Stimulated activated CD4-positive, alpha-beta T cell treated with anti-CD3 and anti-CD28 coated beads, Interleukin-12 subunit alpha, Interleukin-12 subunit beta, amount 100 ng/mL, for 4 hours (primary cell): ENCODE measurements around the gene ARPC2.

Experiments
- DNase-seq: peaks from one replicate; pipeline ENCODE4 v3.0.0-alpha.2; 2020

ARPC2 gene

DNA sequence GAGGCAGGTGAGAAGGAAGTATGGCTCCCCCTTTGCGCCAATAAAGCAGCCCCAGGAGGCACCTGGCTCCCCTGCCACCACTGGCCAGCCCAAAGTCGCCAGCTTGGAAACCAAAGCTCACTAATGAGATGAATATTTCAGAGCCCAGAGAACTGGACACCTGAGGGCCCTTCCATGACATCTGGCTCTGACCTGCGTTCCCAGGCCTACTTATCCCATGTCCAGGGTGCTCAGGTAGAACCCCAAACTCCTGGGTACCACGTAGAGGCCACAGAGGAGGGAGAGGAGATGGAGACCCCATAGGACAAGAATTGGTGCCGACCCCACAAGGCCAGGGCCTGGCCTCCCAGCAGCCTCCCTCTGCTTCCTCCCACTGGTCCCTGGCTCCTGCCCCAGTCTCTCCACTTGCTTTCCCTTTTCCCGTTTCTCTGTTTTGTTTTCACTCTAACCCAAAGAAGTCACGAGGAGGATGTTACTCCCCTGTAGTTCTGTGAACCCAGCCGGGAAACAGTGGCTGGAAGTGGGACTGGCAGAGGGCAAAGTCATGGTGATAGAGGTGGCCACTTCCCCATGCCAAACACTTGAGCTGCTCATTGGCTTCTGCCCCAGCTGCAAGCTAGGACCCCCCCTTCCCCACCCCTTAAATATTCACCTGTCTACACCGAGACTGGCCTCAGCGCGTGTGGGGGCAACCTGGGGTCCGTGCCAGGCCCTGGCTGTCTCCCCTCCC is 74.5 kb downstream of the ARPC2 start:
- no peak for DNase-seq

DNA sequence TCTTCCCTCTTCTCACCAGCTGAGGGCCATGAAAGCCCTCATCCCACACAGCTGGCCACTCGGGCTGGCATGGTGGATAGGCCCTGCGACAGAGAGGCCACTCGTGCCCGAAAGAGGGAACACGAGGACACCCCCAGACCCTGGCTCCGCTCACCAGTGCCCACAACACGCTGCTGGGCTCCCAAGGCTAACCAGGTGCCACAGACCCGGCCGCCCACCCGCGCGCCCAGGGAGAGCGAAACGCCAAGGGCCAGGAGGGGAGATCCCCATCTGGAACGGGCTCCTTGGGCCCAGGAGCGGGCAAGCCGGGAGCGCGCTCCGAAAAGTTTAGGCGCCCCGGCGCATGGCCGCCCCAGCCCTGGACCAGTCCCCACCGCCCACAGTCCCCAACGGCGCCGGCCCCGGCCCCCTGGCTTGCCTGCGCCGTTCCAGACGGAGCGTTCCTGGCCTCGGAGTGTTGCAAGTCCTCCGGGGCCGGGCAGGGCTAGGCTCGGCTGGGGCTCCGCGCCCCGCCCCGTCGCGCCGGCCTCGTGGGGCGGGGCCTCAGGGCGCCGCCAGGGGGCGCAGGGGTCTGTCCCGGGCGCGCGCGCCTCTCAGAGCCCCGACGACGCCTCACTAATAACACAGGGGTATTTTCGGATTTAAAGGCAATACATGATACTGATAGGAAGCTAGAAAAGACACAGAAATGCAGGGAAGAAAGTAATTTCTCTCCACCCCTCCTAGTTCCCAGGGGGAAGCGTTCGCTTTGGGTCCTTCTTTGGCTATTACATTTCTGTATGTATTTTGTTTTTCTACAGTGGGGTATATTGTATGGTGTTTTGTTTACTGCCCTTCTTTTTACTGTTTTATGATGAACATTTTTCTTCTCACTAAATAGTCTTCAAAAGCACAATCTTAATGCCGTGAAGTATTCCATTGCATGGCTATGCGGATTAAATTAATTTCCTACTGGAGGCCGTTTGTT is 75.3 kb downstream of the ARPC2 start, which contains the start of gene TMBIM1:
TMBIM1 (minus strand) TSS at position 456 of the 967 bp plus-strand sequence. CDS start 10,362 bp downstream, outside the sequence.
- DNase-seq = peak; percentile 75

DNA sequence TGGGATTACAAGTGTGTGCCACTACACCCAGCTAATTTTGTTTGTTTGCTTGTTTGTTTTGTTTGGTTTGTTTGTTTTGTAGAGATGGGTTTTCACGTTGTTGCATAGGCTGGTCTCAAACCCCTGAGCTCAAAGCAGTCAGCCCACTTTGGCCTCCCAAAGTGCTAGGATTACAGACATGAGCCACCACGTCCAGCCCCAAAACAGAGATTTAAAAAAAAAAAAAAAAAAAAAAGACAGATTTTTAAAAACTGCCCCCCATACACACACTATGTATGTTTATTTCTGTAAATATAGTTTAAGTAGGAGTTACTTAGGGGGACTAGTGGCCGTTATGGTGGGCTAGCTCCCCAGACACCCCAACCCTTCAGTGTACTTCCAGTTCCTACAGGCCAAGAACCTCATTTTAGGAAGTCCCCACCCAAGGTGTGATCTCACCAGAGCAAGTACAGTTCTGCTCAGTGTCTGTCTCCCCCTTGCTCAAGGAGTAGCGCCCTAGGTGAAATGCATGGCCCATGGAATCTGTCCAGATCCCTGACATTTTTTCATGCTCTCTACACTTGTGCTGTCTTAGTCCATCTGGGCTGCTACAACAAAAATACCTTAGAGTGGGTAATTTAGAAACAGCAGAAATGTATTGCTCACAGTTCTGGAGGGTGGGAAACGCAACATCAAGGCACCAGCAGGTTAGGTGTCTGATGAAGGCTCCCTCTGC is 76.9 kb downstream of the ARPC2 start:
- no peak for DNase-seq

DNA sequence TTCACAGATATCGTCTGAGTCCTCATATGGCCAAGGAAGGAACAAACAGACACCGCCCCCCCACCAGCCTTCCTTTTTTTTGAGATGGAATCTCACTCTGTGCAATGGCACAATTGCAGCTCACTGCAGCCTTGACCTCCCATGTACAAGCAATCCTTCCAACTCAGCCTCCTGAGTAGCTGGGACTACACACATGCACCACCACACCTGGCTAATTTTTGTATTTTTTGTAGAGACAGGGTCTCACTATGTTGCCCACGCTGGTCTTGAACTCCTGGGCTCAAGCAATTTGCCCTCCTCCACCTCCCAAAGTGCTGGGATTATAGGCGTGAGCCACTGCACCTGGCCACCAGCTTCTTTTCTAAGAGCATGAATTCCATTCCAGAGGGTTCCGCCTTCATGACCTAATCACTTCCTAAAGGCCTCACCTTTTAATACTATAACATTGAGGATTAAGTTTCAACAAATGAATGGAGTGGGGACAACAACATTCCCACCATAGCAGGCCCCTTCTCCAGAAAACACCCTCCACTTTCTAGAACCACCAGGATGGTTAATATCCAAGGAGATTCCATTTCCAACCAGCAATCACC is 77.5 kb downstream of the ARPC2 start:
- DNase-seq = no peak

DNA sequence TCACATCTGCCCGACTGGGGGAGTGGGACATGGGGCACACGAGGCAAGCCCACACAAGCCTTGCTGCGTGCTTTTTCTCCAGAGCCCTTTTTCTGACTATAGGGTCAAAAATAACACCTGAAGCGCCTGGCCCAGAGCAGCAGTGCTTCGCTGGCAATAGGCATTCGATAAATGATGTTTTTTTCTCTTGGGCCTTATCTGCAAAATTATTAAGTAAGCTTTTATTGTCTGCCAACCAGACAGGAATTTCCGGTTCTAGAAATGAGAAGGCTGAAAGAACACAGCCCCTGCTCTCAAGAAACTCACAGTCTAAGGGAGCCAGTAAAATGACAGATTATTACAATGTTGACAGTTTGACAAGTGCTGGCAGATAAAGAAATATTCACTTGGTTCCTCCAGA is 78.0 kb downstream of the ARPC2 start:
- no peak for DNase-seq

DNA sequence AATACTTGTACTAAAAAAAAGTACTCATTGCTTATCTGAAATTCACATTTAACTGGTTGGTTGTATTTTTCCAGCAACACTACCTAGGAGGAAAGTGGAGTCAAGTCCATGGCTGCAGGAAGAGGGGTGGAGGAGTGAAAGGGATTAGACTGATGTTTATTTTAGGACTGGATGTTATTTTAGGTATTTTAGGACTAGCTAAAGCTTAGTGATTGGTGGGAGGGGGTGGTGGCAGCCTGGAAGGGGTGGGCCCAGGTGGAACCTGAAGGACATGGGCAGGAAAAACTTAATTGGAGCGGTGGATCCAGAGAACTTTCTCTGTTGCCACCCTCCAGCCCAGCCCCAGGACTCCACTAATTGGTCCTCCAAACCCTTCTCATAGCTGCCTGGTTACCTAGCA is 79.2 kb downstream of the ARPC2 start:
- no peak for DNase-seq

DNA sequence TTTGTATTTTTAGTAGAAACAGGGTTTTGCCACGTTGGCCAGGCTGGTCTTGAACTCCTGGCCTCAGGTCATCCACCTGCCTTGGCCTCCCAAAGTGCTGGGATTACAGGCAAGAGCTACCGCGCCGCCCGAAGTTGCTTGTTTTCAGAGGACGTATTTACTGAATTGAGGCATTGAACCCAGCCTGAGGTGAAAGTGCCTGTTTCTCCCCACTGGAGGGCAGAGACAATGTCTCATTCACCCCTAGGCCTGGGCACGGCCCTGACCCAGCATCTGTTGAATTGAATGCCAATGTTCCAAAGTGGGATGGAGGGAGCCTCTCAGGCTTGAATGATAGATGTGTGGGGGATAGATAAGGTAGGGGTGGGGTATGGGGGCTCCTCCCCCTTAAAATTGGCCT is 79.9 kb downstream of the ARPC2 start:
- no peak for DNase-seq

DNA sequence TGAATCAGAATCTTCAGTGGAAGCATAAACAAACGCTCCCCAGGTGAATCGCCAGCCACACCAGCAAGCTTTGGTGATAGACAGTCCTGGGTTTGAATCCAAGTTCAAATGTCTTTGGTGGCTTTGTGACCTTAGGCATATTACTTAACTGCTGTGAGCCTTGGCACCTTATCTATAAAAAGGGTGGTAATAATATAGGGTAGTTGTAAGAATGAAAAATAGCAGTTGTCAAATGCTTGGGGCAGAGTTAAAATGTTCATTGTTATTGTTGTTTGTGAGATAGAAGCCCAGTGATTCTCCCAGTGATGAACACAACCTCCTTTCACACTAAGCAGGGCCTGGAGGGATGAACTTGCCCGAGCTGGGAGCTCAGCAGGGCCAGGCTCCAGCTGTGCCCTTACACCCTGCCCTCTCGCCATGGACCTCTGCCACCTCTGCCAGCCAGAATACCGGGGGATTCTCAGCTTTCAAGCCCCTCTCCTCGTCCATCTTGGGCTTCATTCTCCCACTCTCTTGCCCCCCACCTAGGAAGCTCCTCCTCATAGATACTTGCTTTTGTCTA is 81.4 kb downstream of the ARPC2 start:
- DNase-seq = no peak

DNA sequence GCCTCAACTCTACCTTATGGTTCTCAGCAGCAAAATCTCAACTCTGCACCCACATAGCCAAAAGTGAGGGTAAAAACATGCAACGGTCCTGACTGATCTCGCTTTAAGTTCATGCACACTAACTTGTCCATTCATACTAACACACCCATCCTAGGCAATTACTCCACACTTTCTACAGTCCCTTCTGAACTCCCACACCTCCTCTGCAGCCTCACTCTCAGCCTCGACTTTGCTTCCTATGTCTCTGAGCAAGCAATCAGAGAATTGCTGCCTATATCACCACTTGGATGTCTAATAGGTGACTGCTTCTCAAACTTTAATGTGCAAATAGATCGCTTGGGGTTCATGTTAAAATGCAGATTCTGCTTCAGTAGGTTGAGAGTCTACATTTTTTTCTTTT is 83.2 kb downstream of the ARPC2 start:
- DNase-seq = no peak

DNA sequence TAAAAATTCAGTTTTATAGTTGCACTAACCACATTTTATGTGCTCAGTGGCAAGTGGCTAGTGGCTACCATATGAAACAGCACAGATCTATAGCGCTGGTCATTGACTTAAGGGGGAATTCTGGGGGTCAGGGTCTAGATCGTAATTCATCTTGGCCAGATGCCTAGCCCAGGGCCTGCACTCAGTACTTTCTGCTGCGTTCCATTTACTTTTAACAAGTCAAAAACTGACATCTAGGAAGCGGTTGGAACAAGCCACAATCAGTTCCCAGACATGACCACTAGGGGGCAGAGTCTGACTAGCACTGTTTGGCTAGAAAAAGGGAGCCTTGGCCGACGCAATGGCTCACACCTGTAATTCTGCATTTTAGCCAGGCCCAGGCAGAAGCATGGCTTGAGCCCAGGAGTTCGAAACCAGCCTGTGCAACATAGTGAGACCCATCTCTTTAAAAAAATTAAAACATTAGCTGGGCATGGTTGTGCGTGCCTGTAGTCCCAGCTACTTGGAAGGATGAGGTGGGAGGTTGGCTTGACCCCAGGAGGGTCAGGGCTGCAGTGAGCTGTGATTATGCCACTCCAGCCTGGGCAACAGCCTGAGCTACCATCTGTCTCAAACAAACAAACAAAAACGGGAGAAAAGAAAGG is 84.3 kb downstream of the ARPC2 start:
- peak; percentile 77 for DNase-seq
